HG02885 (cell line): Measurements from ENCODE around the gene WDR47.
"Not testable (repeated sequence)": the region's sequence is repeated elsewhere in the genome, so short reads cannot be mapped to it uniquely, and the experiment has no call there.

Experiments
- ATAC-seq: cut with Tn5 transposase; IDR thresholded peaks from one replicate; pipeline ENCODE4 v1.9.1; 2021; ENCODE audit warnings: mild to moderate bottlenecking; ENCODE audit not compliant: unreplicated experiment, poor library complexity

Gene WDR47

GRCh38 chr1:108969346-108969745 lies 72.6 kb downstream of the WDR47 start:
- no peak for ATAC-seq

GRCh38 chr1:108963052-108963686 lies 78.7 kb downstream of the WDR47 start, which contains the start of gene CLCC1:
Gene CLCC1, minus strand, starts transcription at chr1:108963484. Its CDS starts 13,047 bp downstream, at chr1:108950437.
- ATAC-seq, result peak; percentile 92

DNA sequence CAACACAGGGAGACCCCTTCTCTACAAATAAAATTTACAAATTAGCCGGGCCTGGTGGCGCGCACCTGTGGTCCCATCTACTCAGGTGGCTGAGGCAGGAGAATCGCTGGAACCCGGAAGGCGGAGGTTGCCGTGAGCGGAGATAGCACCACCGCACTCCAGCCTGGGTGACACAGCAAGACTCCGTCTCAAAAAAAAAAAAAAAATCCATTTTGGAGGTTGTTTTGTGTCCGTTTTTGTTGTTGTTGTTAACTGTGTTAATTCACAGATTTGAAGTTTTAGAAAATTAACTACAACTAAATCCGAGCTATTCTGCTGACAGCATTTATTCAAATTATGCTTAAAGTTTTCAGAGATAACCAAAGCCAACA lies 79.2 kb downstream of the WDR47 start:
- no peak for ATAC-seq

- no peak for ATAC-seq
These were observed 80.0 kb downstream of the WDR47 start for GRCh38 chr1:108961752-108962486.

- peak; percentile 41 for ATAC-seq
These were observed 80.7 kb downstream of the WDR47 start for GRCh38 chr1:108961198-108961597.

DNA sequence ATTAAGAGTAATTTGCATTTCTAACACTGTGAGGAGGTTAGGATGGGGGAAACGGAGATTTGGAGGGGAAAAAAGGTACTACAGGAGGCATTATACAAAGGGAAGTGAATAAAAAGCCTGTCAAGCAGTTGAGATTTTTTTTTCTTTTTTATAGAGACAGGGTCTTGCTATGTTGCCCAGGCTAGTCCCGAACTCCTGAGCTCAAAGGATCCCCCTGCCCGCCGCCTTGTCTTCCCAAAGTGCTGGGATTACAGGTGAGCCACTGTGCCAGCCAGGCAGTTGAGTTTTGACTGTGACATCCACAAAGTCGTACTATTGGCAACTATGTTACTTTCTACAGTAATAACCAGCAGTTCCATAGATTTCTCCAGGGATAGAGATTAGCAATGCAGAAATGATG lies 81.2 kb downstream of the WDR47 start:
- ATAC-seq, result no peak

- ATAC-seq, result no peak
These were observed 84.0 kb downstream of the WDR47 start for GRCh38 chr1:108957888-108958287.

DNA sequence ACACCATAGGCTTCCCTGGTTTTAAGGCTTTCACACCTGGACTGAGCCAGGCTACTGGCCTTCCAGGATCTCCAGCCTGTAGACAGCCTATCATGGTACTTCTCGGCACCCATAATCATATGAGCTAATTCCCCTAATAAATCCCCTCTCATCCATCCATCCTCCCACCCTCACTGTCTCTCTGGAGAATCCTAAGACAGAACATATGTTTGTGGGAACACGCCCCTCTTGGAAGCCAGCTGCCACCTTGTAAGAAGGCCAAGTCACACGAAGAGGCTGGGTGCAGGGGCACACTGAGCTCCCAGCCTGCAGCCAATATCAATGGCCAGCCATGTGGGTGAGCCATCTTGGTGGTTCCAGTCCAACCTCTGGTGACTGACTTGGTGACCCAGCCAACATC lies 86.0 kb downstream of the WDR47 start:
- no peak for ATAC-seq

DNA sequence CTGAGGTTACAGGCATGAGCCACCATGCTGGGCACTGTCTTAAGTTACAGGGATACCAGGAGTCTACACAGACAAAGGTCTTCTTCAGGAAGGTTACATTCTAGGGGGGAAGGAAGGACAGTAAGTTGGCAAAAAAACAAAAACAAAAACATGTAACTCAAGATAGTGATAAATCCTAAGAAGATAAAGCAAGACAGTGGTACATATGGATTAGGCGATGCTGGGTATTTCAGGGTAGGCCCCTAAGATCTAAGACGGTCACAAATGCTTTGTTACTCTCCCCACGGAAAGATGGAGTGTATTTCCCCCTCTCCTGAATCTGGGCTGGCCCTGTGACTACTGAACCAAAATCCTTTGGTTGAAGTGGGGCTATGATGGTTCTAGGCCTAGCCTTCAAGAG lies 86.8 kb downstream of the WDR47 start:
- no peak for ATAC-seq

GRCh38 chr1:108953452-108953851 lies 88.5 kb downstream of the WDR47 start:
- ATAC-seq, result no peak

GRCh38 chr1:108951242-108951641 lies 90.7 kb downstream of the WDR47 start:
- ATAC-seq, result no peak

DNA sequence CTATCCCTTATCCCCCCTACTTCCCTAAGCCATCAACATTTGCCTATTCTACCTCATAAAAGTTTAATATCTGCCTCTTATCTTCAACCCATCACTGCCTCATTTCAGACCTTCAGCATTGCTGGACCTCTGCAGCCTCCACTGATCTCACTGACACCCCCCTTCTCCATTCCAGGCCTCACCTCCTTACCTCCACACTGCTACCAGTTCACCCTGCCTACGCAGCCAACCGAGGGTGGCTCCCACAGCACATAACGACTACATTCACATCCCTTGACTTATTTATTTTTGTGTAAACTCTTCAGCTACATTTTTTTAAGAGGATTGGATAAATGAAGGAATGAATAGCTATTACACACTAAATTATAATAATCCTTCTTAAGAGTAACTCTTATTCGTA lies 92.9 kb downstream of the WDR47 start:
- ATAC-seq, result no peak

- no peak for ATAC-seq
These were observed 93.9 kb downstream of the WDR47 start for GRCh38 chr1:108947871-108948525.

- ATAC-seq, result no peak
These were observed 105.7 kb downstream of the WDR47 start for GRCh38 chr1:108936170-108936569.

DNA sequence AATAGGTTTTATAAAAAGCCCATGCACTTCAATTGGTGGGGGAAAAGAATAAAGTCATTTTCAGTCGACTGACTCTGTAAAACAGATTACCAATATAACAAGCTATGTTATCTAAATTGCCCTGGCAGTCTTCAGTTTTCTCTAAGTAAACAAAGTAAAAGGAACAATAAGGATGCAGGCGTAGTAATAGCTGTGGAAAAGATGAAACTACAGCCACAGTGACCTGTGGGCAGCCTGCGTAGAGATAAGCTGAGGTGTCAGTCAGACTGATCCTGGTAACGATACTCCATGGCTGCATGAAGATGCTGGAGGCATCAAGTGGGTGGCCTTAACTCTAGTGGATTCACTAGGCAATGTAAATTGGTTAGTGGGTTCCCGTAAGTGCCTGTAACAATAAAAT lies 108.0 kb downstream of the WDR47 start:
- ATAC-seq, result no peak

GRCh38 chr1:108927565-108927964 lies 114.3 kb downstream of the WDR47 start:
- not testable (repeated sequence) for ATAC-seq

GRCh38 chr1:108925920-108926319 lies 116.0 kb downstream of the WDR47 start:
- no peak for ATAC-seq
